Spleen (tissue), 11 donors: Measurements from ENCODE around the gene PKP4. TPM values are rescaled to one million over a fixed set of nuclear protein-coding genes. Genes with fewer than 3 reads are reported as not detected.

Experiments used
- DNase-seq: peaks from one replicate; pipeline ENCODE4 v3.0.0-alpha.2; 2020
- H3K27ac ChIP-seq, 8 donors: fragments of 200-600 bp; sonication (generic) in 7 of 8; 1 replicate in 4 of 8; 2 replicates in 4 of 8; pipeline versions ENCODE4 v1.5.0 to v1.8.0; 2016 to 2021; ENCODE audit warnings: inconsistent platforms in 4 of 8, mild to moderate bottlenecking in 4 of 8, moderate library complexity in 1 of 8
- H3K27me3 ChIP-seq, 7 donors: fragments of 200-600 bp; sonication (generic) in 6 of 7; replicated peaks in 1 of 7; 1 replicate in 4 of 7; 2 replicates in 3 of 7; pipeline versions ENCODE4 v1.5.0 to v1.8.0; 2016 to 2021; ENCODE audit warnings: inconsistent platforms in 3 of 7, mild to moderate bottlenecking in 1 of 7
- H3K36me3 ChIP-seq, 6 donors: fragments of 200-600 bp; sonication (generic) in 5 of 6; 1 replicate in 4 of 6; 2 replicates in 2 of 6; pipeline versions ENCODE4 v1.5.0 to v1.8.0; 2016 to 2021; ENCODE audit warnings: inconsistent platforms in 2 of 6
- H3K4me1 ChIP-seq, 6 donors: fragments of 200-600 bp; sonication (generic) in 5 of 6; 1 replicate in 3 of 6; 2 replicates in 3 of 6; pipeline versions ENCODE4 v1.5.0 to v1.8.0; 2016 to 2021; ENCODE audit warnings: inconsistent platforms in 3 of 6
- H3K4me3 ChIP-seq, 8 donors: fragments of 200-600 bp; sonication (generic) in 7 of 8; 1 replicate in 4 of 8; 2 replicates in 4 of 8; pipeline versions ENCODE4 v1.5.0 to v1.8.0; 2016 to 2021; ENCODE audit warnings: inconsistent platforms in 4 of 8, mild to moderate bottlenecking in 4 of 8, moderate library complexity in 2 of 8
- H3K9me3 ChIP-seq, 8 donors: fragments of 200-600 bp; sonication (generic) in 7 of 8; 1 replicate in 4 of 8; 2 replicates in 4 of 8; pipeline versions ENCODE4 v1.5.0 to v1.8.0; 2016 to 2021; ENCODE audit warnings: inconsistent platforms in 4 of 8
- POLR2A ChIP-seq, 3 donors: fragments of 450-650 bp; IDR thresholded peaks; one replicate each; pipeline ENCODE4 v1.5.1; 2017; ENCODE audit warnings: antibody characterized with exemption in 3 of 3, mild to moderate bottlenecking in 1 of 3
- POLR2AphosphoS5 ChIP-seq, 3 donors: sonication (generic); formaldehyde crosslinking; IDR thresholded peaks; one replicate each; pipeline ENCODE4 v1.5.1; 2017; ENCODE audit warnings: antibody characterized with exemption in 3 of 3
- WGBS, 5 donors: extraction: QIAGEN DNeasy Blood & Tissue Kit in 3 of 5; methylation state at CpG; one replicate each; pipeline versions ENCODE4 v1.1.5 to v1.1.7; 2013 to 2018; 5-methylcytosine and 5-hydroxymethylcytosine counted together
- intact Hi-C: fragments of 100-400 bp; cut with DNase I; formaldehyde crosslinking; loops from one replicate; pipeline ENCODE4 v1.15.0; 2023; ENCODE audit warnings: low total_unique reads
- polyA plus RNA-seq, 3 donors: library from polyadenylated mRNA; stranded (reverse); fragments of 200-250 nt; gene quantifications; one replicate each; pipeline ENCODE4 v1.2.1, GENCODE V29; 2013
- total RNA-seq, 7 donors: library from RNA; depleted of rRNA in 3 of 7; stranded (reverse); fragments of >200 nt in 3 of 7; fragmentation: NEBNext Ultra II Directional in 4 of 7; extraction: Animal tissue kit (Norgen Biotek cat#: 25700) in 4 of 7; gene quantifications; one replicate each; pipeline versions ENCODE4 v1.1.0 to v1.2.1, GENCODE V29; 2016 to 2021
- TF ChIP-seq, protein P1 (sequence below), 11 experiments: fragments of 200-600 bp in 7 of 11; fragments of 450-650 bp in 4 of 11; sonication (generic) in 4 of 11; IDR thresholded peaks in 8 of 11; conservative IDR thresholded peaks in 3 of 11; 1 replicate in 7 of 11; 2 replicates in 4 of 11; pipeline versions ENCODE4 v1.4.0 to v1.8.0; 2016 to 2021; ENCODE audit warnings: antibody characterized with exemption in 11 of 11, inconsistent platforms in 4 of 11, mild to moderate bottlenecking in 1 of 11
- donor health status: healthy with polysubstance abuse.
- donor health status: DM: no; HTN: no; CAD: no; lungs with moderate emphysema.
- donor health status: DM: no; HTN: no; CAD: no.
- donor health status: Bipolar disorder and iron deficiency.
- donor health status: healthy.
- donor health status: DM: no; HTN: no; CAD: no.
- donor health status: DM: yes; HTN: yes; CAD: no.

PKP4 gene
- total and polyA plus RNA-seq, 10 donors: 4.9 to 53.5 (median 29.2) TPM

DNA sequence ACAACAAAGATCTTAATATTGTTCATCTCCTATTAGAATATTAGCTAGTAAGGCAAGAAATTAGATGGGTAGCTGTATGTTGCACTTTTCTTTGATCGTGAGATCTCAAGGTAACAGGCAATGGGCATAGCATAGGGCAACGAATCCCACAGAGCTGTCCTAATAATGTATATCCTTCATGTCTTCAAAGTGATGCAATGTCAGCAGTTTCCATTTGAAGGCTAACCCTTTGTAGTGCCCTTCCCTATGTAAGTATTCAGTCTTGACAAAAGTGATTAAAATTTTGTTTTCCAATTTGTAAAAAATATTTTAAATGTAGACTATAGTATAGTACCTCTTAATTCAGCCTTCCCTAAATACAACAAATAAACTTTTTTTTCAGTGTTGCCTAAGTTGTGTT, 112.5 kb downstream of the PKP4 start:
- Histone ChIP-seq H3K27ac (no peak overlapping the region), H3K4me1 (no peaks in the 10 kb centered on the region), H3K9me3 (peaks cover 0 to 15% (median 5%) of the 10 kb centered on the region in 8 donors), H3K4me3 (no peak overlapping the region), H3K27me3 (no peaks in the 10 kb centered on the region), H3K36me3 (no peaks in the 10 kb centered on the region)
- intact Hi-C loops: no loop called here
- DNase-seq: no peak
- 82 to 88% (median 86%) methylated on average over 2 of the region's 2 CpGs for WGBS, 5 donors
- TF ChIP-seq, protein P1, sequence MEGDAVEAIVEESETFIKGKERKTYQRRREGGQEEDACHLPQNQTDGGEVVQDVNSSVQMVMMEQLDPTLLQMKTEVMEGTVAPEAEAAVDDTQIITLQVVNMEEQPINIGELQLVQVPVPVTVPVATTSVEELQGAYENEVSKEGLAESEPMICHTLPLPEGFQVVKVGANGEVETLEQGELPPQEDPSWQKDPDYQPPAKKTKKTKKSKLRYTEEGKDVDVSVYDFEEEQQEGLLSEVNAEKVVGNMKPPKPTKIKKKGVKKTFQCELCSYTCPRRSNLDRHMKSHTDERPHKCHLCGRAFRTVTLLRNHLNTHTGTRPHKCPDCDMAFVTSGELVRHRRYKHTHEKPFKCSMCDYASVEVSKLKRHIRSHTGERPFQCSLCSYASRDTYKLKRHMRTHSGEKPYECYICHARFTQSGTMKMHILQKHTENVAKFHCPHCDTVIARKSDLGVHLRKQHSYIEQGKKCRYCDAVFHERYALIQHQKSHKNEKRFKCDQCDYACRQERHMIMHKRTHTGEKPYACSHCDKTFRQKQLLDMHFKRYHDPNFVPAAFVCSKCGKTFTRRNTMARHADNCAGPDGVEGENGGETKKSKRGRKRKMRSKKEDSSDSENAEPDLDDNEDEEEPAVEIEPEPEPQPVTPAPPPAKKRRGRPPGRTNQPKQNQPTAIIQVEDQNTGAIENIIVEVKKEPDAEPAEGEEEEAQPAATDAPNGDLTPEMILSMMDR (IDR thresholded peaks at IDR 0.05 in 8 of 11, conservative IDR thresholded peaks at IDR 0.05 in 3 of 11): no peak
- TF ChIP-seq POLR2A (IDR thresholded peaks at IDR 0.05) (no peak), POLR2AphosphoS5 (IDR thresholded peaks at IDR 0.05) (no peak)

DNA sequence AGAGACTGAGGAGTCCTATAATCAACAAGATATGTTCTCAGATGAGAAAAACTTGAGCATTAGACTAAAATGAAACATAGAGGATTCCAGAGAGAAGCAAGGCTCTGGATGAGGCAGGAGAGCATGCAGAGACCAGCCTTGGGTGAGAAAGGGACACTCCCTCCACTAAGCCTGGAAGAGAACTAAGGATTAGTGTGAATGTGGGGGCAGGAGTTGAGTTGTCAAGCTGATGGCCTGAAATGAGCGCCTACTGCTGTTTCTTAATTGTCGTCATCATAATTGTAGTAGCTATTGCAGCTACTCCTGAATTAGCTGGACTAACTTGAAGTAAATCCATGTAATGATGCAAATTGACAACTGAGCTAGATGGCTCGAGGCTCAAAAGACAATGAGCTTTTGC, 114.1 kb downstream of the PKP4 start:
- intact Hi-C loops: no loop called here
- no peak overlapping the region for H3K27ac ChIP-seq

DNA sequence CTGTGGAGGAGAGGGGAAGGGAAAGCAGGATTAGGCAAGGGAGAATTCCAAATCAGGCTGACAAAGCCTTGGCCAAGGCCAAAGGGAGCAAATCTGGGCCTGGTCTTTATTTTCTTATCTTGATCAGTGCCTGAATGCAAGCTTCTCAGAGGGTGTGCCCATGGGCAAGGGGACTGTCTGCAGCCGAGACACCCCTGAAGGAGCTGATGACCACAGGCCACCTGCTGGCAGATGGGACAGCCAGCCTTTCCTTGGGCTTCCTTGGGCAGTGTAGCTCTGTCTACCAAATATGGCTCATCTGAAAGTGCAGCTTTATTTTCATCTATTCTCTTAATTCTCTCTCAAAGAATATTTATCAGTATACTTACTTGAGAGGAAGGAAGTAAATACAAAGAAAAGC, 117.0 kb downstream of the PKP4 start:
- Histone ChIP-seq H3K9me3 (peaks cover 0 to 15% (median 5%) of the 10 kb centered on the region in 8 donors), H3K4me1 (no peaks in the 10 kb centered on the region)

More for the DNA sequence above, 114.1 kb downstream of the PKP4 start:
- no peak for TF ChIP-seq POLR2A (IDR thresholded peaks at IDR 0.05)
- TF ChIP-seq POLR2AphosphoS5 (IDR thresholded peaks at IDR 0.05): no peak
- TF ChIP-seq, protein P1 (IDR thresholded peaks at IDR 0.05 in 8 of 11, conservative IDR thresholded peaks at IDR 0.05 in 3 of 11): no peak
- no peak for DNase-seq
- Histone ChIP-seq H3K4me3 (no peak overlapping the region), H3K36me3 (no peaks in the 10 kb centered on the region), H3K27me3 (no peaks in the 10 kb centered on the region), H3K9me3 (peaks cover 0 to 15% (median 5%) of the 10 kb centered on the region in 8 donors), H3K4me1 (no peaks in the 10 kb centered on the region)
- WGBS, 5 donors: 88 to 96% (median 95%) methylated on average over 3 of the region's 3 CpGs

DNA sequence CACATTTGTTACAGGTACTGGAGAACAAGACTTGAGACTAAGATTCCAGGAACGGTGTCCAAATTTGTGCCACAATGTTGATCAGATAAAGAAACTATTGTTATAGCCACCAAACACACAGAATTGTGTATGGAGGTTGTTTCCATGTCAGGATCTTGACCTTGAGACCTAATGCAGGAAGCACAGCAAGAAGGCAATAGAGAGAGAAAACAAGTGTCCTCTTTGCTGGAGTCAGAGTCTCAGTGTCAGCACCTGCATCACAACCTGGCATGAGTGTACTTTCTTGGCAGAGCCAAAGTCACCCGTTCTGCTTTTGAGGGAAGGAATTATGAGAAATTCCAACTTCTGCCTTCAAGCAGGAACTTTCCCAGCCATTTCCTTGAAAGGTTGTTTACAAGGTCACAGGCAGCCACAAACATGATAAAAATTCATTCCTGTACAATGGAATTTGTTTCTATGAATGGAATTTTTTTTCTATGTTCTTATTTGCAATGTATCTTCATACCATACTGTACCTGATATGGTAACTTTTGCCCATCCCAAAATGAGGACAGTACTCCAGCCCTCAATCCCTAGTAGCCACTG, 118.4 kb downstream of the PKP4 start:
- TF ChIP-seq POLR2A (IDR thresholded peaks at IDR 0.05): no peak
- TF ChIP-seq, protein P1 (IDR thresholded peaks at IDR 0.05 in 8 of 11, conservative IDR thresholded peaks at IDR 0.05 in 3 of 11): no peak
- TF ChIP-seq POLR2AphosphoS5 (IDR thresholded peaks at IDR 0.05): no peak
- intact Hi-C loops: no loop called here
- 61 to 85% (median 67%) methylated on average over 2 of the region's 2 CpGs for WGBS, 5 donors
- Histone ChIP-seq H3K36me3 (peaks cover 0 to 5% (median 0%) of the 10 kb centered on the region in 6 donors), H3K9me3 (peaks cover 0 to 15% (median 5%) of the 10 kb centered on the region in 8 donors), H3K27ac (no peak overlapping the region), H3K4me1 (no peaks in the 10 kb centered on the region), H3K27me3 (no peaks in the 10 kb centered on the region), H3K4me3 (no peak overlapping the region)
- DNase-seq: no peak

More for the DNA sequence above, 117.0 kb downstream of the PKP4 start:
- TF ChIP-seq, protein P1 (IDR thresholded peaks at IDR 0.05 in 8 of 11, conservative IDR thresholded peaks at IDR 0.05 in 3 of 11): no peak
- no peak for TF ChIP-seq POLR2A (IDR thresholded peaks at IDR 0.05)
- no peak for TF ChIP-seq POLR2AphosphoS5 (IDR thresholded peaks at IDR 0.05)
- H3K27me3 ChIP-seq: no peaks in the 10 kb centered on the region
- no peak overlapping the region for H3K4me3 ChIP-seq
- intact Hi-C loops: no loop called here
- DNase-seq: no peak
- WGBS, 5 donors: 35 to 100% (median 92%) methylated on average over 1 of the region's 1 CpG
- H3K36me3 ChIP-seq: peaks cover 0 to 5% (median 0%) of the 10 kb centered on the region in 6 donors
- H3K27ac ChIP-seq: no peak overlapping the region
